Germinal center (tissue), 1 donor: ENCODE data around the gene SLC15A1.

Experiments used
- DNase-seq: peaks from one replicate; pipeline ENCODE4 v3.0.0; 2012; ENCODE audit warnings: mixed read lengths, low spot score

Gene SLC15A1

GRCh38 chr13:98751861-98752466 lies 508 bp downstream of the SLC15A1 start:
- DNase-seq = no peak

- DNase-seq = no peak
Measured at GRCh38 chr13:98751367-98751782, 1.1 kb downstream of the SLC15A1 start.

GRCh38 chr13:98749501-98749900 lies 3.0 kb downstream of the SLC15A1 start:
- DNase-seq = no peak

DNA sequence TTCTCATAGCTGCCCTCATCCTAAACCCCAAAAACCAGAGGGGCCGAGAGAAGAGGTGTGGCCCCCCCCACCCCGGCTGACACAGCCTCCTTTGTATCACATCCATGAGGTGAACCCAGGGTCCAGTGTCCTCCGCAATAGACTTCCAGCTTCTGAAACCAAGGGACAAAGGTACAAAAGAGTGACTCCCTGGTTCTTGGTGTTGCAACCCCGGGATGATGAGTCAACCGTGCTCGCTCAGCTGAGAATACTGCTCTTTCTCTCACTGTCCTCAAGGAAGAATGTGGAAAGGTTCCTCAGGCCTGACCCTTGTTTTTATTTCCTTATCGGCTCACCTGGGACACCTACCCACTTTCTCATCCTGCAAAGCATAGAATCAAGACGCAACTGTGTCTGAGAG lies 5.5 kb downstream of the SLC15A1 start:
- no peak for DNase-seq

GRCh38 chr13:98743377-98743776 lies 9.1 kb downstream of the SLC15A1 start:
- DNase-seq = no peak

DNA sequence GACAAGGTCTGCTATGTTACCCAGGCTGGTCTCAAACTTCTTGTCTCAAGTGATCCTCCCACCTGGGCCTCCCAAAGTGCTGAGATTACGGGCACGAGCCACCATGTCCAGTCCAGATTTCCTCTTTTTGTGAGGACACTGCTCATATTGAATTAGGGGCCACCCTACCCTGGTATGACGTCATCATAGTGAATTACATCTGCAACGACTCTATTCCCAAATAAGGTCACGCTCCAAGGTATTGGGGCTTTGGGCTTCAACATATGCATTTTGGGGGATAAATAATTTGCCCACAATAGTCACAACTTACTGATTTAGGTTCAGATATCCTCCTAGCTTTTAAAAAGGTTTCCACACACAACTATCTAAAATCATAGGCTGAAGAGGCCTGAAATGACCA lies 9.5 kb downstream of the SLC15A1 start:
- no peak for DNase-seq

DNA sequence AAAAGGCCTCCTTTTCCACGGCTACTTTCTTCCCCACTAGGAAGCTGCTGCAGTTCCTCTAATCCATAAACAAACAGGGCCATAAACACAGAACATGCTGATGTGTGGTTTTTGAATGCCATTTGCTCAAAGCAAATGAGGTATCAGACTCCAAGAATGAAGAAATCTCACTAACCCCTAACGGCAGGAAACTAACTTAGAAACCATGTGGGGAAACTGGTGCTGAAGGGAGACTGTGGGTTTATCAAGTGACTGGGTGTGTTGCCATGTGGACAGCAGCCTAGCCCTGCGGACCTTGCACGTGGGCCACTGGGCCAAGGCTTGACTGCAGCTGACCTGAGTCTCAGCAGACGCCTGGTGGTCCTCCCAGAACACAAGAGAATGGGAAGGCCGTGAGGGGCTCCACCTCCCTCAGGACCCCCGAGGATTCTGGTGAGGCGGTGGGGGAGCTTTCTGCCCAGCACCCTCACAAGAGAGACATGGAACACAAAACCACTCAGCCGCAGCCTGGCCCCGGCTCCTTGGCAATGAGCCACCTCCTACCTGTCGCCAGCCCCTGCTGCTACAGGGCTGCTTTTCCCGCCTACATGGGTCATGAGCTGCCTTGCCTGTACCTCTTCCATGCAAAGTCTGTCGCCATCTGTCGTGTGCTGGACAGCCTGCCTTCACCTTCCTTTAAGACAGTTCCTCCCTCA lies 10.6 kb downstream of the SLC15A1 start:
- DNase-seq = no peak

GRCh38 chr13:98740131-98740530 lies 12.3 kb downstream of the SLC15A1 start:
- no peak for DNase-seq

GRCh38 chr13:98738993-98739392 lies 13.5 kb downstream of the SLC15A1 start:
- no peak for DNase-seq

DNA sequence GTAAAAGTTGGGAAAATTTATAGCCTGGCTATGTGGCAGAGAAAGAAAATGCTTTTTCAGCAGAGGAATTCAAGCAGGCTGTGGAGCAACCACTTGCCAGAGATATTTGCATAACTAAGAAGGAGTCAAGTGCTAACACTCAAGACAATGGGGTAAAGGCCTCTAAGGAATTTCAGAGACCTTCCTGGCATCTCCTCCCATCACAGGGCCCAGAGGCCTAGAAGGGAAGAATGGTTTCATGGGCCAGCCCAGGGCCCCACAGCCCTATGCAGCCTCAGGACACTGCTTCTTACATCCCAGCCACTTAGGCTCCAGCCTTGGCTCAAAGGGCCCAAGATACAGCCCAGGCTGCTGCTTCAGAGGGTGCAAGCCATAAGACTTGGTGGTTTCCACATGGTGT lies 14.3 kb downstream of the SLC15A1 start:
- no peak for DNase-seq

- no peak for DNase-seq
Measured at GRCh38 chr13:98731925-98732324, 20.5 kb downstream of the SLC15A1 start.

- DNase-seq = no peak
Measured at GRCh38 chr13:98731038-98731437, 21.4 kb downstream of the SLC15A1 start.

GRCh38 chr13:98730441-98730840 lies 22.0 kb downstream of the SLC15A1 start:
- no peak for DNase-seq

GRCh38 chr13:98729658-98730057 lies 22.8 kb downstream of the SLC15A1 start:
- DNase-seq = no peak

DNA sequence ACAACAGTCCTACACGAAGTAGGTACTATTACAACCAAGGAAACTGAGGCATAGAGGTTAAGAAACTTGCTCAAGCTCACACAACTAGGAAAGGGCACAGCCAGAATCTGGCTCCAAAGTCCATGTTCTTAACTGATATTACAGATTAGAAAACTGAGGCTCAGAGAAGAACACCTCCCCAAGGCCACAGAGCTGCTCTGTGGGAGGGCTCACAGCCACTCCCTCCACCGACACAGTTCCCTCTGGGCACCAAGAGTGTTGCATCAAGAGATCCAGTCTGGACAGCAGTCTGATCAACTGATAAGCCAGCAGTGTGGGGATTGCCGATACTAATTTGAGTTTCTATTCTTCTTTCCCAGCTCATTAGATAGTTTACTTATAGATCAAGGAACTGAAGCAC lies 29.5 kb downstream of the SLC15A1 start:
- DNase-seq = no peak

DNA sequence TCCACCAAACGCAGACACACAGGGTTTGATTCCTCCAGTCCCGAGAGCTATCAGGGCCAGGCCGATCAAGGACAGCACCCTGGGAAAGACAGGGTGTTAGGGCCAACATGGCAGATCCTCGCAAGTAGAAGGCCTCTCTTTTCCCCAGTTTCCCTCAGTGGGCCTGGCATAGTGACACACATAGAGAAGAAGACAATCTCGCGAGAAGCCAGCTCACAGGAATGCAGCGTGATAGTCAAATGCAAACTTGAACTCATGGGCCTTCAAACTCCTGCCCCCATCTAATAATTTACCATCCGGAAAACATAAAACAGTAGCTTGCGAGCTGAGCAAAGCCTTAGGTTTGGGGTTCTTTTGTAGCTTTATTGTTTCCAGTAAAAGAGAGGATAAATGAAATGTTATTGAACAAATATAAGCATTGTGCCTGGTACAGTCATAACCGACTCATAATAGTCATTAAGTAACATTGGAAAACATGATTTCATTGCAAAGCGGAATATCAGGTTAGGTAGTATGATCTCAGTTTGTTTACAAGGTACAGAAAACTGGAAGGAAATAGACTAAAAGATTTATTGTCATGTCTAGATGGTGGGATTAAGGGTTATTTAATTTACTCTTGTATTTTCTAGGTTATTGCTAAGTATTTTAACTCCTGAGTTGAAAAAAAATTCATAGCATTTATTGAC lies 30.5 kb downstream of the SLC15A1 start:
- no peak for DNase-seq

DNA sequence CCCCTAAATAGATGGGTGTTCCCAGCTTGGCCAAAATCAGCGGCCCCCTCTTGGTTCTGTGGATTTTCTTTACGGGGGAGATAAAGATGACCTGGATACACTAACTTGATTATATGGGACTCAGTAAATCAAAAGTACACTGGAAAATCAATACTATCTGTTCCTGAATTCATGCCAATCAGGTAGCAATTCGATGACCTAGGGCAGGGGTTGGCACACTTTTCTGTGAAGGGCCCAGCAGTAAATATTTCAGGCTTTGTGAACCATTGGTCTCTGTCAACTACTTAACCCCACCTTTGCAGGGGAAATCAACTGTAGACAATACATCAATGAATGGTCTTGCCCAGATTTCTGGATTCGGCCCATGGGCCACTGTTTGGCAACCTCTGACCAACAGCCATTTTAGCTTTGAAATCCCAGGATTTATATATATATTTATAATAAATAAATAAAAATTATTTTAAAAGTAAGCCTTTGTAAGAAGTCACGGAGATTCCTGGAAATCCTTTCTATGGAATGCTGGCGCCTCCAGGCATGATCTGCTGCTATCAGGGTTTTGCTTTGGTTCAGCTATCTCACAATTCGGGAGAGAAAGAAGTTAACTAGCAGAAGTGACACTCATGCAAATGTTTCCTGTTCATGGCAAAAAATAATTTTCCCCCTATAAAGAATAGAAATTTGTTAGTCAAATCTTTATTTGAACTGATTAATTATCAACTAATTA lies 32.8 kb downstream of the SLC15A1 start:
- no peak for DNase-seq

DNA sequence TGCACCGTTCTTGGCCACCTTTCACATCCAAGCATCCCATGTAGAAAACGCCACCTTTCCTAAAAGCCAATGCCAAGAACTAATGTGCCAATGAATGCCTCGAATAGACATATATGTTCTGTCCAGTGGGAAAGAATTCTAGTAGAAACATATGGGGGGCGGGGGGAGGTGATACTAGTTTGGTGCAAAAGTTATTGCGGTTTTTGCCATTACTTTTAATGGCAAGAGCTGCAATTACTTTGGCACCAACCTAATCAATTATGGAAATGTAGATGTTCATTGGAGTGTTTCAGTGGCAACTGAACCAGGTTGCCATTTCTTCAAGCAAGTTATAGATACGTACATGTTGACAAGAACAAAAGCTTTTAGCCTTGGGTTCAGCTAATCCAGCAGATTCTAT lies 34.6 kb downstream of the SLC15A1 start:
- DNase-seq = no peak

DNA sequence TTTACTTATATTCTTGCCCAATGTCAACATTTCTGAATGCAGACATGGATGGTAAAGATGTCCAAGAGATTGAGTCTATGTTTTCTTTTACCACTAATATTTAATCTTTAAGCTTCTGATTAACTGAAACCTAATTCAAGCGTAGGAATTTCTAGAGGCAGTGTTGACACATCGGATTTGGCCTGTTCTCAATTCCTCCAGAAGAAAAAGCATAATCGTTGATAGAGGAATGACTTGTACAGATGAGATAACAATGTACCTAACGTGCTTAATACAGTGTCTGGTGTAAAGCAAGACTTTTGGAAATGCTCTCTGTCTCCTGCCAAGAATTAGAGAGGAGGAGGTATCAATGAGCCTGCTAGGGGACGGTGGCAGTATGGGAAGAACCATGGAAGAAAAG lies 35.2 kb downstream of the SLC15A1 start:
- no peak for DNase-seq

- no peak for DNase-seq
Measured at GRCh38 chr13:98710521-98710920, 42.0 kb downstream of the SLC15A1 start.

GRCh38 chr13:98707281-98707999 lies 45.0 kb downstream of the SLC15A1 start:
- DNase-seq = peak; percentile 20

DNA sequence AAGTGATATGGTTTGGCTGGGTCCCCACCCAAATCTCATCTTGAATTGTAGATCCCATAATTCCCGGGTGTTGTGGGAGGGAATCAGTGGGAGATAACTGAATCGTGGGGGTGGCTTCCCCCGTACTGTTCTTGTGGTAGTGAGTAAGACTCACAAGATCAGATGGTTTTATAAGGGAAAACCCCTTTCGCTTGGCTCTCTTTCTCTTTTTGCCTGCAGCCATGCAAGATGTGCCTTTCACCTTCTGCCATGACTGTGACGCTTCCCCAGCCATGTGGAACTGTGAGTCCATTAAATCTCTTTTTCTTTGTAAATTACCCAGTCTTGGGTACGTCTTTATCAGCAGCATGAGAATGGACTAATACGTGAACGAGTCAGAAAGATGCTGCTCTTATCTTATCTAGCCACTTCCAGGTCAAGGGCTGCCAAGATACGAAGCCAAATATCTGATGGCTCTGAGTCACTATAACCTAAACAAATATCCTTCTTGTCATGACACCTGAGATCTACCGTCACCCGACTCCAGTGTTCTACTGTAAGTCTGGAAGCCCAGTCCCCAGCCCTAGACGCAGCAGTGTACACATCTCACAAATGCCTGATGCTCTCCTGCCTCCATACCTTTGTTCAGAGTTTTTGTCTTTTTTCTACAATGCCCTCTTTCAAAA lies 45.9 kb downstream of the SLC15A1 start:
- DNase-seq = no peak
